HG03460 (cell line): Measurements from ENCODE around the gene ZNF25.
"Not testable (repeated sequence)": the region's sequence is repeated elsewhere in the genome, so short reads cannot be mapped to it uniquely, and the experiment has no call there.

Experiments
- ATAC-seq: cut with Tn5 transposase; IDR thresholded peaks from one replicate; pipeline ENCODE4 v1.9.1; 2021; ENCODE audit not compliant: unreplicated experiment

ZNF25 gene

DNA sequence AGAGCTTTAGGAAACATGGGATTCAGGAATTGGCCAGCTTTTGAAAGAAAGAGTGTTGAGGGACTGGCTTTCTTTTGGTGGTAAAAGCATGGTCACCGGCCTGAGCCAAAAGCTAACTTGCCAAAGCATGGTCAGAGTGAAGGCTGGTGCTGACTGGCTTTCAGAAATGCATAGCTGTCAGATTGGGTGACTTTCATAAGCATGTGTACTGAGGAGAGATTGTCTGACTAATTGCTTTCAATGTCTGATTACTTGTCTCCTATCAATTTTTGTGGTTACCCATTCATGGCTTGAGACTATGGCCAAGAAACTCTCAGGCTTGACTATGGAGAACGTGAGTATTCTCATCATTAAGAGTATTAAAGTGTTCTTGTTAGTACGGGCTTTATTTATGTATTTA is 28.2 kb downstream of the ZNF25 start:
- ATAC-seq = no peak

GRCh38 chr10:37947526-37947925 is 28.9 kb downstream of the ZNF25 start:
- ATAC-seq = no peak

- ATAC-seq = no peak
Observed at GRCh38 chr10:37937864-37938263, 38.6 kb downstream of the ZNF25 start.

DNA sequence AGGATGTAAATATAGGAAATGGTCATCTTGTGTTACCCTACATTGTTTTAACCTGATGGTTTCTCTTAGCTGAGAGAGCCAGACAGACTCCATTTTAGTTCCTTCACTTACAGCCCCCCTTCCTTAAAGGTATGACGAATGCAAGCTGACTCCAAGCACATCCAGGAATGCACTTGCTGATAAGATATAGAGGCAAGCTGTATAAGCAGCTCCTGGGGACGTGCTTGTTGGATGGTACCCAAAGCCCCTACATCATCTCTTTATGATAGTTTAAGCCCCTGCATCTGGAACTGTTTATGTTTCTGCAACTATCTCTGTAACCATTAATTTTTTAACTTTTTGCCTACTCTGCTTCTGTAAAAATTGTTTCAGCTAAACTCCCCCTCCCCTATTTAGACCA is 41.7 kb downstream of the ZNF25 start:
- no peak for ATAC-seq

DNA sequence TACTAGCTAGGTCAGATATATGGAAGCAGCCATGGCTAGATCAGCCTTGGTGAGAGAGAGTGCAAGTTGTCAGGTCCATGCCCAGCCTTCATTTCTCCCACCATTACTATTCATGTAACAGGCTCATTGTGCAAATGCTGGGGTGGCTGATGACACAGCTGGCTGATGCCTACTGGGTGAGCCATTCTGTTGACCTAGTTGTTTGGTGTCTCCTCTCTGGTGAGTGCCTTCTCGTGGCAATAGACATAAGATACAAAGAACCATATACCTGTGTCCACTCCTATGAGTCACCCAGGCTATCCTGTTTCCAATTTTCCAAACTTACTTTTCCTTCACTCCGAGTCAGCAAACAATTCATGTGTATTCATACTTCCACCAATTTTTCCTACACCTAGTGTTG is 46.0 kb downstream of the ZNF25 start:
- no peak for ATAC-seq

GRCh38 chr10:37908165-37908564 is 68.3 kb downstream of the ZNF25 start:
- ATAC-seq = not testable (repeated sequence)

DNA sequence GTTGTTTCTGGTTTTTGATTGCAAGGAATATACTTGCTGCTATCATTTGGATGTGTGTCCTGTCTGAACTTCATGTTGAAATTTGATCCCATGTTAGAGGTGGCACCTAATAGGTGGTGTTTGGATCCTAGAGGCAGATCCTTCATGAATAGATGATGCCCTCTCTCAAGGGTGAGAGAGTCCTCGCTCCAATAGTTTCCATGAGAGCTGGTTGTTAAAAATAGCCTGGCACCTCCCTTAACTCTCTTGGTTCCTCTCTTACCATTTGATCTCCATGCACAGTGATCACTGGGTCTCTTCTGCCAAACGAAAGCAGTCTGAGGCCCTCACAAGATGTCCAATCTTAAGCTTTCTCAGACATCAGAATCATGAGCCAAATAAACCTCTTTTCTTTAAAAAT is 70.1 kb downstream of the ZNF25 start:
- no peak for ATAC-seq
